Measurements from ENCODE around the gene NELL1.

NELL1 gene

DNA sequence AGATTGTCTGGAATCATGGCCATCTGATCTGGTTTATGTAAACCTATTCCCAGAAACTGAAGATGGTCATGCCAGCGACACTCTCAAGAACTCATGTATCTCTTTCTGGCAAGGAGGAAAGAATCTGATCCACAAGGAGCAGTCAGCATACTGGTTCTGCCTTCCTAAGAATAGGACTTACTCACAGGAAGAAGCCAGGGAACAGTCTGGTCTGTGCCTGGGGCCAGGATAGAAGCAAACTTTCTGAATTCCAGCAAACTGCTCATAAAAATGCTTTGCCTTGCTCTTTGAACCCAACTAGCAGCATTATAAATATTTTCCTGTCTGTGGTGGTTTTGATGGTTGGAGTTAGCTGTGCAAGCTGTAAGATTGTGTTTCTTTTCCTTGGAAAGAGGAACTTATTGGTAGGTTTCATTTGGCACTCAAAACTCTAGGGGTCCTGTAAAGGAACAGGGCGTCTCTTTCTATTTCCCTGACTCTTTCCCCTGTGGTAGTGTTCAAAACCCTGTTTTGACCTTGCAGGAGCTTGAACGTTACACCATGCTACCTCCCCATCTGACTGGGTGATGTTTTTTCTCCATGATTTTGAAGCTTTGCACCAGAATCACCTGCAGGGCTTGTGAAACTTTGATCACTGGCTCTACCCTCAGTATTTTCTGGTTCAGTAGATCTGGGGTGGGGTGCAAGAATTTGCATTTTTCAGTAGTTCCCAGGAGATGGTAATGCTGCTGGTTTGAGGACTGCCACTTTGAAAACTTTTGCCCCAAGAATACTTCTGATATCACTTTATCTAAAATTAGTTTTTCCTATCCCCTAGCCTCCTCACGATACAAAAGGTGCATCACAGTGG is 895.7 kb downstream of the NELL1 start:
- Mint-ChIP-seq H3K36me3 (ENCODE audit: low read depth) (no peaks in the 10 kb centered on the region), H3K4me3 (no peak overlapping the region), H3K27ac (peak overlapping the region in 1 of 3 experiments; percentile 12), H3K9me3 (no peaks in the 10 kb centered on the region), H3K4me1 (no peaks in the 10 kb centered on the region), H3K27me3 (ENCODE audit: low read depth) (no peaks in the 10 kb centered on the region)
- TF ChIP-seq, protein P1, sequence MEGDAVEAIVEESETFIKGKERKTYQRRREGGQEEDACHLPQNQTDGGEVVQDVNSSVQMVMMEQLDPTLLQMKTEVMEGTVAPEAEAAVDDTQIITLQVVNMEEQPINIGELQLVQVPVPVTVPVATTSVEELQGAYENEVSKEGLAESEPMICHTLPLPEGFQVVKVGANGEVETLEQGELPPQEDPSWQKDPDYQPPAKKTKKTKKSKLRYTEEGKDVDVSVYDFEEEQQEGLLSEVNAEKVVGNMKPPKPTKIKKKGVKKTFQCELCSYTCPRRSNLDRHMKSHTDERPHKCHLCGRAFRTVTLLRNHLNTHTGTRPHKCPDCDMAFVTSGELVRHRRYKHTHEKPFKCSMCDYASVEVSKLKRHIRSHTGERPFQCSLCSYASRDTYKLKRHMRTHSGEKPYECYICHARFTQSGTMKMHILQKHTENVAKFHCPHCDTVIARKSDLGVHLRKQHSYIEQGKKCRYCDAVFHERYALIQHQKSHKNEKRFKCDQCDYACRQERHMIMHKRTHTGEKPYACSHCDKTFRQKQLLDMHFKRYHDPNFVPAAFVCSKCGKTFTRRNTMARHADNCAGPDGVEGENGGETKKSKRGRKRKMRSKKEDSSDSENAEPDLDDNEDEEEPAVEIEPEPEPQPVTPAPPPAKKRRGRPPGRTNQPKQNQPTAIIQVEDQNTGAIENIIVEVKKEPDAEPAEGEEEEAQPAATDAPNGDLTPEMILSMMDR (IDR thresholded peaks at IDR 0.05; ENCODE audit: unreplicated experiment in 3 of 3), result no peak

DNA sequence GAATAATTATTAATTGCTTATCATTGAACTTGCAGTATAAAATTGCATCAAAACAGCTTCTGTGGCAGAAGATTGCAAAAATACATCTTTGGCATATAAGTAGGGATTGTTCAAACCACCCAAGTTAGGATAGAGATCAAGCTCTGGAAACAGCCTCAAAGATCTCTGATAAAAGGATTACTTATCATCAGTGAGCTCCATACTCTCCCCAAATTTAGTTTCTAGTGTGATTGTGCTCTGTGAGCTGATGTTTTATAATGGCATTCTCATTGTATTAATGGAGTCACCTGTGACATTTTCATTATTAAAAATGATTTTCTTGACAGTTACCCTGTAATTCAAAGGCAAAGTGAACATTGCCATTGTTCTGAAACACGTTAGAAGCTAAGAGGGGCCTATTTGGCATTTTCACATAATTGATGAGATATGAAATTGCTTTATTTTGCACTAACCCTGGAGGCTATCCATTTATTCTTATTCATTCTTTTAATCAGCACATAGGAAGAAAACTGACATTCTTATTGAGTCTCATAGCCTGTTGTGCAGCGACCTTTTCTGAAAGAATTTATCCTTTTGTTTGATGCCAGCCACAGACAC is 897.2 kb downstream of the NELL1 start:
- Mint-ChIP-seq H3K27me3 (ENCODE audit: low read depth) (no peaks in the 10 kb centered on the region), H3K4me3 (no peak overlapping the region), H3K36me3 (ENCODE audit: low read depth) (no peaks in the 10 kb centered on the region), H3K9me3 (no peaks in the 10 kb centered on the region), H3K27ac (no peak overlapping the region), H3K4me1 (no peaks in the 10 kb centered on the region)
- TF ChIP-seq, protein P1 (IDR thresholded peaks at IDR 0.05; ENCODE audit: unreplicated experiment in 3 of 3), result no peak

DNA sequence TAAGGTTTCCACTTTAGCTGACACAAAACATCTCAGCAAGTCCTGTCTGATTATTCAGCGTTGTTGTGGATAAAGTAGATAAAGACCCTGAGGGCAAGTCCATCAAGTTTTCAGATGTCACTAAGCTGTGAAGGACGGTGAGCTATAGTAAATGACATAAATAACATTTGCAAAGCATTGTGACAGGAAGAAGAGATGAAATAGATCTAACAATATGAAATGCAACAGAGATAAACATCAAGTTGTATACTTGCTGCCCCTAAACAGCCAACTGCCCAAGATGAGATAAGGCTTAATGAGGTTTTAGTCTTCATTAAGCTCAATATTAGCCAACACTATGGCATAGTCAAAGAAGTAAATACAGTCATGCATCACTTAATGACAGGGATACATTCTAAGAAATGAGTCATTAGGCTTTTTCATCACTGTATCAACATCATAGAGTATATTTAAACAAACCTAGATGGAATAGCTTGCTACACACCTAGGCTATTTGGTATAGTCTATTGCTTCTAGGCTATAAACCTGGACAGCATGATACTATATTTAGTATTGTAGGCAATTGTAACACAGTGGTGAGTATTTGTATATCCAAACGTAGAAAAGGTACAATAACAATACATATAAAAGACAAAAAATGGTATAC is 898.4 kb downstream of the NELL1 start:
- Mint-ChIP-seq H3K36me3 (ENCODE audit: low read depth) (no peaks in the 10 kb centered on the region), H3K4me3 (no peak overlapping the region), H3K4me1 (no peaks in the 10 kb centered on the region), H3K27me3 (ENCODE audit: low read depth) (no peaks in the 10 kb centered on the region), H3K27ac (no peak overlapping the region), H3K9me3 (no peaks in the 10 kb centered on the region)
- TF ChIP-seq, protein P1 (IDR thresholded peaks at IDR 0.05; ENCODE audit: unreplicated experiment in 3 of 3), result no peak

DNA sequence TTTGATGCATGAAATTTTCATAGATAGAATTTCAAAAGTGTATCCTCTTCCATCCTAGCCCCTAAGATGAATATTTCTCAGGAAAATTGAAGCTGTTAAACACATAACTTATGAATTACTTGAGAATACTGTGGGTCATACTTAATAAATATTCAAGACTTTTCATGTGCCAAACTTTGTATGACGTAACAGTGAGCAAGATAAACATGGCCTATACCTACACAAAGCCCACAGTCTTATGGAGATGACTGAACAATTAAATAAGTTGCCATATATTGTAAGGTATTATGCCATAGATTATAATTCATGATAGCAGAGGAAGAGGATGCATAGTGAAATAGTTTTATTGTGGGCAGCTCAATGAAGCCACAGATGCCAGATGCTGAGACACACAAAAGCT is 902.8 kb downstream of the NELL1 start:
- Mint-ChIP-seq H3K27ac (no peak overlapping the region), H3K4me3 (no peak overlapping the region), H3K27me3 (ENCODE audit: low read depth) (no peaks in the 10 kb centered on the region)

DNA sequence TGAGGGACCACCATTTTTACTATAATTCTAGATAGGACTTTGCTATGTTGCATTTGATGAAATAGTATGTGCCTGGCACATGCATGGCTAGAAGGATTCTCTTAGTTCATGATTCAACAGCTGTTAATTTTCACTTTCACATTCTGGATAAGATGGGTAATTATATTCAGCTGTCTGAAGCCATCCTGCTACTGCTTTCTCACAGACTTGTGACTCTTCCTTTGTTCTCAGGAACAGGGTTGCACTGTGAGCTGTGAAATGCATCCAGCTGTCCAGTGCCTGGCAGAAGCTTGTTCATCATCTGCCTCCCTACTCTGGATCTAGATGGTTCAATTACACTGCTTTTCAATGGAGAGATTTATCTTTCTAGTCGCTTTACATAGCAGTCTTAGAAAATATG is 913.4 kb downstream of the NELL1 start:
- Mint-ChIP-seq H3K36me3 (ENCODE audit: low read depth) (no peaks in the 10 kb centered on the region), H3K9me3 (no peaks in the 10 kb centered on the region), H3K27ac (no peak overlapping the region), H3K4me1 (peaks cover 7% of the 10 kb centered on the region), H3K4me3 (no peak overlapping the region), H3K27me3 (ENCODE audit: low read depth) (peaks cover 5% of the 10 kb centered on the region)
- TF ChIP-seq, protein P1 (IDR thresholded peaks at IDR 0.05; ENCODE audit: unreplicated experiment in 3 of 3), result no peak

More for the DNA sequence above, 902.8 kb downstream of the NELL1 start:
- Mint-ChIP-seq H3K4me1 (no peaks in the 10 kb centered on the region), H3K36me3 (ENCODE audit: low read depth) (no peaks in the 10 kb centered on the region), H3K9me3 (no peaks in the 10 kb centered on the region)
- TF ChIP-seq, protein P1 (IDR thresholded peaks at IDR 0.05; ENCODE audit: unreplicated experiment in 3 of 3), result no peak
